Femur (tissue), 1 donor: ENCODE measurements around the gene GPR146.
"Not testable (repeated sequence)": the region's sequence is repeated elsewhere in the genome, so short reads cannot be mapped to it uniquely, and the experiment has no call there.

Source experiments
- DNase-seq: peaks from one replicate; pipeline ENCODE4 v3.0.0-alpha.2; 2017

Gene GPR146

GRCh38 chr7:1044189-1045068 lies at the start of gene GPR146:
TSS of gene GPR146 (plus strand) at chr7:1044546. CDS start at chr7:1057516, 12,970 bp downstream.
- peak; percentile 97 for DNase-seq

- DNase-seq, result no peak
Measured at GRCh38 chr7:994592-995308, 49.6 kb upstream of the GPR146 start.

GRCh38 chr7:995571-995970 lies 48.8 kb upstream of the GPR146 start:
- DNase-seq, result no peak

GRCh38 chr7:996079-996872 lies 48.1 kb upstream of the GPR146 start:
- no peak for DNase-seq

- DNase-seq, result no peak
Measured at GRCh38 chr7:997404-998395, 46.6 kb upstream of the GPR146 start.

- DNase-seq, result no peak
Measured at GRCh38 chr7:999149-999879, 45.0 kb upstream of the GPR146 start.

GRCh38 chr7:999941-1000935 lies 44.1 kb upstream of the GPR146 start:
- DNase-seq, result no peak

GRCh38 chr7:1001069-1001770 lies 43.1 kb upstream of the GPR146 start:
- not testable (repeated sequence) for DNase-seq

- DNase-seq, result not testable (repeated sequence)
Measured at GRCh38 chr7:1002026-1002425, 42.3 kb upstream of the GPR146 start.

- not testable (repeated sequence) for DNase-seq
Measured at GRCh38 chr7:1002445-1002844, 41.9 kb upstream of the GPR146 start.

- no peak for DNase-seq
Measured at GRCh38 chr7:1004018-1004852, 40.1 kb upstream of the GPR146 start.

- DNase-seq, result no peak
Measured at GRCh38 chr7:1005303-1005702, 39.0 kb upstream of the GPR146 start.

GRCh38 chr7:1007901-1008300 lies 36.4 kb upstream of the GPR146 start:
- no peak for DNase-seq

GRCh38 chr7:1008733-1009363 lies 35.5 kb upstream of the GPR146 start:
- no peak for DNase-seq

GRCh38 chr7:1009747-1010146 lies 34.6 kb upstream of the GPR146 start:
- no peak for DNase-seq

- no peak for DNase-seq
Measured at GRCh38 chr7:1010226-1010625, 34.1 kb upstream of the GPR146 start.

GRCh38 chr7:1011297-1012003 lies 32.9 kb upstream of the GPR146 start:
- no peak for DNase-seq
